ENCODE data around the gene PBX2. TPM values are rescaled to one million over a fixed set of nuclear protein-coding genes. Genes with fewer than 3 reads are reported as not detected.
A peak's percentile ranks its signal among the peaks of the same experiment; 100 is the strongest.

Gene PBX2
- total and polyA plus RNA-seq, 2 of the 4 experiments (the other 2 are of a cell fraction) = 17.7 to 56.8 TPM

- Histone ChIP-seq H3K79me1 (ENCODE audit: low read depth in 1 of 2, low read length in 2 of 2) (peaks cover 6 to 34% of the 10 kb centered on the region in 2 experiments), H3K36me3 (ENCODE audit: control insufficient read depth, insufficient read depth, low read length) (peaks cover 4% of the 10 kb centered on the region; the same call in 1 of the 2 replicates), H3K4me1 (ENCODE audit: control insufficient read depth, insufficient read depth, low read length) (peaks cover 23% of the 10 kb centered on the region), H4K5ac (ENCODE audit: low read depth, low read length) (peak within 1 kb of the TSS; percentile 87), H3K27me3 (ENCODE audit: control insufficient read depth, insufficient read depth, low read length) (peaks cover 14% of the 10 kb centered on the region), H3K27ac (ENCODE audit: insufficient read depth, low read length) (peak within 1 kb of the TSS; percentile 84; the same call in 1 of the 2 replicates), H2BK20ac (ENCODE audit: low read depth, low read length) (peak within 1 kb of the TSS; percentile 57), H4K8ac (ENCODE audit: low read depth in 2 of 2, low read length in 2 of 2) (peak within 1 kb of the TSS; percentile 75 to 96), H2AFZ (replicated peaks; ENCODE audit: low read length, poor library complexity) (peak within 1 kb of the TSS; percentile 96), H3K56ac (ENCODE audit: extremely low read depth, insufficient read depth, low read length) (no peak within 1 kb of the TSS), H2BK15ac (ENCODE audit: low read depth, low read length) (peak within 1 kb of the TSS; percentile 59; the same call in 2 of the 3 replicates), H3K4me2 (ENCODE audit: low read depth, low read length) (peak within 1 kb of the TSS; percentile 85), H2BK120ac (ENCODE audit: low read depth, low read length) (peak within 1 kb of the TSS; percentile 78), H4K91ac (ENCODE audit: insufficient read depth, low read depth, low read length) (peak within 1 kb of the TSS; percentile 73), H3K9me1 (ENCODE audit: insufficient read depth, low read length) (0 out of 2 replicates have a peak, but pooled peaks cover 4% of the 10 kb centered on the region), H3K9ac (ENCODE audit: low read depth, low read length) (peak within 1 kb of the TSS; percentile 70), H3K9me3 (ENCODE audit: control insufficient read depth, insufficient read depth, low read length) (peaks cover 2% of the 10 kb centered on the region; the same call in 1 of the 2 replicates), H2AK5ac (ENCODE audit: low read depth, low read length) (peak within 1 kb of the TSS; percentile 80), H3K4me3 (ENCODE audit: insufficient read depth, low read depth, low read length) (peak within 1 kb of the TSS; percentile 67), H3K23ac (ENCODE audit: low read depth, low read length) (peak within 1 kb of the TSS; percentile 96), H4K20me1 (ENCODE audit: insufficient read depth, low read length) (no peaks in the 10 kb centered on the region), H2AK9ac (replicated peaks; ENCODE audit: low read depth, low read length, poor library complexity) (peak within 1 kb of the TSS; percentile 80), H3K4ac (ENCODE audit: low read depth, low read length) (peak within 1 kb of the TSS; percentile 84), H3K14ac (replicated peaks; ENCODE audit: low read depth, low read length) (peak within 1 kb of the TSS; percentile 82), H2BK5ac (ENCODE audit: low read depth, low read length, poor library complexity, severe bottlenecking) (peak within 1 kb of the TSS; percentile 81), H3K18ac (ENCODE audit: low read depth, low read length) (peak within 1 kb of the TSS; percentile 26; the same call in 1 of the 2 replicates)
- WGBS, 2 experiments (ENCODE audit: extremely low coverage in 2 of 2, insufficient read length in 1 of 2) = no CpG with 5 or more reads among the region's 24 CpGs
- ATAC-seq (ENCODE audit: low read depth) (no peak), DNase-seq (no peak)
- POLR2A ChIA-PET (ENCODE audit: unreplicated experiment) = interaction anchor here (0.7 kb wide), 1 partner anchor 16 kb away, joined by 6 read pairs; no protein-coding TSS in a partner anchor
- CTCF ChIA-PET = no interaction called here
- no peak for TF ChIP-seq RCOR1 (IDR thresholded peaks at IDR 0.05; ENCODE audit: insufficient replicate concordance, low read length)
- TF ChIP-seq MAZ (IDR thresholded peaks at IDR 0.05; ENCODE audit: borderline replicate concordance, low read depth, low read length) = 0 out of 2 replicates have a peak, but pooled peaks have one; percentile 7
- intact Hi-C loops (cut with micrococcal nuclease) = loop anchor here (2.0 to 10.0 kb wide), 3 partner anchors 25 to 250 kb away; partner anchors contain the start of genes AGPAT1 and ZBTB12
- dilution Hi-C loops (cut with HindIII; ENCODE audit: low sequenced_read_pairs, unreplicated experiment) = no loop called here
- BruUV-seq (replicated peaks) = no TSS peak
- in situ Hi-C loops (cut with MboI; ENCODE audit: low sequenced_read_pairs) = no loop called here
These were observed 37.9 kb downstream of the PBX2 start, which contains the start of gene PRRT1 for GRCh38 chr6:32151863-32152768. Gene PRRT1, minus strand, starts transcription at chr6:32151939. Its CDS starts 112 bp downstream, at chr6:32151827.
